SKM-1 (cell line): Measurements from ENCODE around the gene PNO1.

Source experiments
- DNase-seq: peaks from one replicate; lab custom pipeline; 2025; ENCODE audit not compliant: unreplicated experiment; lab: John Stamatoyannopoulos, UW

The PNO1 gene

GRCh38 chr2:68193144-68193543 lies 35.5 kb downstream of the PNO1 start:
- DNase-seq, result no peak

DNA sequence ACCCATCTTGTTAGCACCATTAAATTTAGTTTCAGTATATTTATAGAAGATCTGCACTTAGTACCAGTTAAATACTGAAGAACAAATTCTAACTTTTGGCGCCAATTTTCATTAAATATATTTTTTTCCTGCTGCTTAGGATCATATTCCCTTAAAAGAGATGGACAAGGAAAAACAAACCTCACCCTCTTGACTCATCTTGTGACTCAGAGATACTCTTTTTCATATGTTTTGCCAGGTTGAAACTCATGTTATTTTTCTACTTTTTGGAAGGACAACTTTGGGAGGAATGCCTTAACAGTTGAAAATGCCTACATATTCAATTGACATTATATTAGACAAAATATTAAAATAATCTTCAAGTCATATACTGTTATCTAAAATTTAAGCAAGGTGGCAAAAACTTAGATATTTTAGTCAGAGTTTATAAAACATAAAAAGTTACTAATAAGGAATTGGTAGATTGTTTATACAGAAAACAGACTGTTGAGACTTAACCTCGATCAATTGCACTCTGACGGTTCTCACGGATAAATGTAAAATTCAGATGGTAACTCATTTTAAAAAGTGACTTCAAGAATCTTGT lies 36.2 kb downstream of the PNO1 start:
- DNase-seq, result no peak

- no peak for DNase-seq
These were observed 37.4 kb downstream of the PNO1 start for GRCh38 chr2:68195096-68195495.

GRCh38 chr2:68196120-68196716 lies 38.5 kb downstream of the PNO1 start:
- DNase-seq, result no peak

GRCh38 chr2:68200157-68200787 lies 42.6 kb downstream of the PNO1 start:
- DNase-seq, result no peak

DNA sequence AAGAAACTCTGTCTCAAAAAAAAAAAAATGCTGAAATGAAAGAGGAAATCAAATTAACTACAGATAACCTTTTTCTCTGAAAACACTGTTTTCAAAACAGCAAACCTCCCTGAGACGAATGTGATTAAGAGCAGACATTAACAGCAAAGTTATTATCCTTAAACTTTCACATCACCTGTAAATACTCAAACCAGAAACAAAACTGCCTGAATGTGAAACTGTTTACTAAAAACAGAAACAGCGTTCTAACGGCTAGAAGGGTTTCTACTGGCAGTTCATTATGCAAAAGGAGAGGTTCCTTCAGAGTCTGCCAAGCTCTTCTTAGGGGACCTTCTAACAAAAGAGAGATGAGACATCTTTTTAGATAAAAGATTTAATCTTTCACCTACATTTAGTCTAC lies 45.9 kb downstream of the PNO1 start:
- DNase-seq, result no peak

- DNase-seq, result no peak
These were observed 49.1 kb downstream of the PNO1 start for GRCh38 chr2:68206793-68207192.

GRCh38 chr2:68214381-68214780 lies 56.7 kb downstream of the PNO1 start:
- DNase-seq, result no peak

DNA sequence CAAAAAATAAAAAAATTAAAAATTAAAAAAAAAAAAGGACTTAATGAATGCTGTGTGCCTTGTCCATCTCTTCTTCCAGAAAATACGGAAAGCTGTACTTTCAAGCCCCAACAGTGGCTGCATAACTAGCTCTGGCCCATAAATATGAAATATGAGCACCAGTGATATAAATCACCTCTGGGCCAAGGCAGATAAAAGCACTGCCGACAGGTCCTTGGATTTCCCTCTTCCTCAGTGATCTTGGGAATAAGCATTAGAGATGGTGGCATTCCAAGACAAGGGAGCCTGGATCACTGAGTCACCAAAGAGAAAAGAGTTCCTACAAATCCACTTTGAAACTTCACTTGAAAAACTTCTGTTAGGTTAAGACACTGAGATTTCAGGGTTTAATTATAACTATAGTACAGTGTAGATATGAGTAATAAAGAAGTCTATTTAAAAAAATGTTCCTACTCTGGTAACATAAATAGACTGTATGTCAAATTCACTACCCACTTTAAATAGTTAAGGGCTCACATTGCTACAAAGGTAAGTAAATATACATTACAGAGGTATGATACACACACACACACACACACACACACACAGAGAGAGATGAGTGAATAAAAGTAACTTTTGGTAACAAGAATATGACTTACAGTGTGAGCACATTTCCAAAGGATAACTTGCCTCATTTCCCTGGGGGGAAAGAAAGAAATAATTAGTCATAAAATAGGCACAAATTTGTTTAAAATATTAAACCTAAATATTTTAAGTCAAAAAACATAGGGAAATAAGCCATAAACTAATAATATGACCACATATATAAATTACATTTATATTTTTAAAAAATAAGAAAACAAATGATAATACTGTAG lies 59.0 kb downstream of the PNO1 start:
- DNase-seq, result no peak

DNA sequence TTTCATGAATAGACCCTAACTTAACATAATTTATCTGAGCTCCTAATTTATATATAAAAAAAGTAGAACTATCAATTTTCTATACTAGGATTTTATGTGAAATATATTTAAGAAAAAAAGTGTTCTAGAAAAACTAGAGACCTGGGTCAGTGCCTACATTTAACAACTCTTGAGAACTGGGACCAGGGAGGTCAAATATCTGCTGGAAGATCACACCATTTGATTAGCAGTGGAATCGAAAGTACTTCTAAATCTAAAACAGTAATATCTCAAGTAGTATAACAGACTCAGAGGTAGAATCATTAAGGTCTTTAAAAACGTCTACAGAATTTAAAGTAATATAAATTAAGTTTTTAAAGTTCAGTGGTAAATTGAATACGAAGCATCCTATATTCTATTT lies 60.0 kb downstream of the PNO1 start:
- DNase-seq, result no peak

DNA sequence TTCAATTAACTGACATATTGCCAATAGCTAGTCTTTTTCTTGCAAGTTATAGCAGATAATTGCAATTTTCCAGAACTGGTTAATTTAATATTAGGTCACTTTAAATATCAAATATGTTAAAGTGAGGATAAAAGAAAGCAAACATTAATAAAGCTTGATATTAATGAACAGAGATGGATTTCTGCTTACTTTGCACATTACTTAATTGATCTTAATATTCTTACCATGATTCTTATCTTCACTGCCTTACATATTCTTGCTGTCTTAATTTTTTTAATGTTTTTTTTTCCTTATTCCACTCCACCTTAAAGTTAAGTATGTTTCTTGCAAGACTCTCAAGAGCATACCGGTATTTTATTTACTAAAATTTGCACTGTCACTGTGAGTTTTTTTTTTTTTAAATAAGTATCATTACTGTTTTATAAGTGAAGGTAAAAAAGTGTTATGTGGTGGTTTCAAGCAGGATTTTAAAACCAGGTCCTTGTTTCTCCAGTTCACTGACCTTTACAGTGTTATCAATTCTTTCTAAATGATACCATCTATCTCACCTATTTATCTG lies 60.7 kb downstream of the PNO1 start:
- DNase-seq, result no peak

DNA sequence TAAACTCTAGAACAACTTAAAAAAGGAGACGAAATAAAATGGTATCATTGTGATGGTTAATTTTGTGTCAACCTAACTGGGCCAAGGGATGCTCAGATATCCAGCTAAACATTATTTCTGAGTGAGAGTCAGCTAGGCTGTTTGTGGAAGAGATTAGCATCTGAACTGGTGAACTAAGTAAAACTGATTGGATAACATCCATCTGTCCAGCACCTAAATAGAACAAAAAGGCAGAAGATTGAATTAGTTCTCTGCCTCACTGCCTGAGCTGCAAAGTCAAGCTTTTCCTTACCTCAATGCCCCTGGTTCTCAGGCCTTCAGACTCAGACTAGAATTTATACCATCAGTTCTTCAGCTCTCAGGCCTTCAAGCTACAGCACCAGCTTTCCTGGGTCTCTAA lies 64.6 kb downstream of the PNO1 start:
- DNase-seq, result no peak

GRCh38 chr2:68223419-68223818 lies 65.7 kb downstream of the PNO1 start:
- no peak for DNase-seq

- peak; percentile 49 for DNase-seq
These were observed 67.5 kb downstream of the PNO1 start for GRCh38 chr2:68225119-68225632.
